ENCODE results near the gene AP1S1. TPM values are rescaled to one million over a fixed set of nuclear protein-coding genes. Genes with fewer than 3 reads are reported as not detected.

The AP1S1 gene
- total and polyA plus RNA-seq, 2 experiments from 2014 or later, result 37.4 to 198 TPM

DNA sequence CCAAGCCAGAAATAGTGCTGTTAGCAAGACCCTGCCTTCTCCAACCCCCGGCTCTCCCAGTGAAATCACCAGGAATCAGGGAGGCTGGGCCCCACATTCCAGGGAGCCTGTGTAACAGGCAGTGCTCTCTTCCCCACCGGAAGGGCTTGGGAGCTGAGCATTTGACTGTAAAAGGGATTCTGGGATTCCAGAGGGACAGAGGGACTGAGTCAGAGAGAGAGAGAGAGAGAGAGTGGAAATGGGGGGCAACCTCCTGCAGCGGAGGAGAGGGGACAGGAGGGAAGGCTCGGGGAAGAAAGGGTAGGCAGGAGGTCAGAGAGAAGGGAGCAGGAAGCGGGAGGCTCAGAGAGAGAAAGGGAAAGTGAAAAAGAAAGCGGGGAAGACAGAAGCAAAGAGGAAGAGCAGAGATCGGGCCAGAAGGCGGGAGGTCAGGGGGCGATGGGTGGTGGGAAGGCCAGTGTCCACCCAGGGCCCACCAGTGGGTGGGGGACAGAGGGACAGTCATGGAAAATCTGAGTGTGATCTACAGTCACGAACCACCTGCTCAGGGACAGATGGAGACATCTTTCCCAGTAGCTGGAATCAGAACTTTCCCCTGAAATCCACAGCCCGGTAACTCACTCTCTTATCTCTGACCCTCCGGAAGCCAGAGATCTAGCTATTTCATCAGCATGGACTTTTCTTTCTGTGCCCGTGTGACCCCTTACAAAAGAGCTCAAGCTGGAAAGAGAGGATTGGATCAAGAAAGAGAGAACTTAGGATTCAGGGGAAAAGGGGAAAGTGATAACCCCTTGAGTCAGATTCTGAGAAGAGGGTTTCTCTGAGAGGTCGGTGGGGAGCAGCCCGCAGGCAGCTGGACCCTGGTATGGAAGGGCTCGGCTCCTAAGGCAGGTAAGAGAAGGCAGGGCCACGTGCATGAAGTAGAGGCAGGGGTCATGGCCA lies 32.0 kb upstream of the AP1S1 start:
- TF ChIP-seq EZH2 (IDR thresholded peaks at IDR 0.05; ENCODE audit: insufficient read depth, poor library complexity, severe bottlenecking), result no peak
- TF ChIP-seq EZH2phosphoT487 (IDR thresholded peaks at IDR 0.05; ENCODE audit: insufficient read depth, low read depth), result no peak
- Histone ChIP-seq H3K4me2 (ENCODE audit: unreplicated experiment) (peak overlapping the region; percentile 77), H2AFZ (peak overlapping the region; percentile 25; the same call in 1 of the 2 replicates), H3K9me3 (ENCODE audit: low read depth) (no peaks in the 10 kb centered on the region), H3F3A (ENCODE audit: insufficient read depth) (peaks cover 75% of the 10 kb centered on the region), H4K20me1 (ENCODE audit: insufficient read depth) (no peaks in the 10 kb centered on the region), H3K27me3 (replicated peaks; ENCODE audit: insufficient read depth) (no peaks in the 10 kb centered on the region), H3K36me3 (ENCODE audit: low read depth) (0 out of 2 replicates have a peak, but pooled peaks cover 1% of the 10 kb centered on the region), H3K9ac (peak overlapping the region; percentile 81), H3K9me2 (ENCODE audit: insufficient read depth) (no peaks in the 10 kb centered on the region), H3K4me1 (ENCODE audit: insufficient read depth) (peaks cover 66% of the 10 kb centered on the region), H3K79me2 (ENCODE audit: insufficient read depth) (peaks cover 11% of the 10 kb centered on the region), H3K4me3 (peak overlapping the region; percentile 68), H3K27ac (peak overlapping the region; percentile 98)
- in situ Hi-C loops (cut with MboI), result no loop called here
- peak; percentile 98 for DNase-seq
- 19 to 31% methylated on average over 13 to 17 of the region's 17 CpGs for WGBS, 2 experiments (ENCODE audit: low coverage in 1 of 2, low lambda C conversion rate in 2 of 2, missing lambda C conversion rate in 2 of 2)

DNA sequence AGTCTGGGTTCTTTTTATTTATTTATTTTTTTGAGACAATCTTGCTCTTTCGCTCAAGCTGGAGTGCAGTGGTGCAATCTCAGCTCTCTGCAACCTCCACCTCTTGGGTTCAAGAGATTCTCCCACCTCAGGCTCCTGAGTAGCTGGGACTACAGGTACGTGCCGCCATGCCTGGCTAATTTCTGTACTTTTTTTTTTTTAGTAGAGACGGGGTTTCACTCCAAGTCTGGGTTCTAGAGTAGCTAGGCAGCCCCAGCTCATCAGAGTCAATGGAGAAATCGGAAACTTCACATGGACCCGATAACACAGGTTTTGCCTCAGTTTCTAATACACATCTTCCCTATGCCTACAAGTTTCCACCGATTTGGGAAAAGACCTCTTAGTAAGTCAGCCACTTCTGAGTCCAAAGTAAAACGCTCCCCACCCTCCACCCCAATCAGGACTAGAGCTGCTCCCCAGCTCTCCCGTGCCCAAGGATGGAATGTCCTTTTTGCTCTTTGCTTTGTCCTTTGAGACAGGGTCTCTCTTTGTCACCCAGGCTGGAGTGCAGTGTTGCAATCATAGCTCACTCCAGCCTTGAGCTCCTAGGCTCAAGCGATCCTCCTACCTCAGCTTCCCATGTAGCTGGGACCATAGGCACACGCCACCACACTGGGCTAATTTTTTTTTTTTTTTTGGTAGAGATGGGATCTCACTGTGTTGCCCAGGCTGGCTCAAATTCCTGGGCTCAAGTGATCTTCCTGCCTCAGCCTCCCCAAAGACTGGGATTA lies 31.2 kb upstream of the AP1S1 start:
- Histone ChIP-seq H3K27me3 (replicated peaks; ENCODE audit: insufficient read depth) (no peaks in the 10 kb centered on the region), H3K36me3 (ENCODE audit: low read depth) (peaks cover 8% of the 10 kb centered on the region; the same call in 1 of the 2 replicates), H3K79me2 (ENCODE audit: insufficient read depth) (peaks cover 19% of the 10 kb centered on the region), H3F3A (ENCODE audit: insufficient read depth) (peaks cover 77% of the 10 kb centered on the region), H3K27ac (peak overlapping the region; percentile 98), H3K4me2 (ENCODE audit: unreplicated experiment) (peak overlapping the region; percentile 77), H2AFZ (no peak overlapping the region), H3K9ac (peak overlapping the region; percentile 81), H4K20me1 (ENCODE audit: insufficient read depth) (no peaks in the 10 kb centered on the region), H3K4me3 (peak overlapping the region; percentile 68), H3K9me2 (ENCODE audit: insufficient read depth) (no peaks in the 10 kb centered on the region), H3K4me1 (ENCODE audit: insufficient read depth) (peaks cover 60% of the 10 kb centered on the region), H3K9me3 (ENCODE audit: low read depth) (no peaks in the 10 kb centered on the region)
- 97 to 98% methylated on average over 11 of the region's 11 CpGs for WGBS, 2 experiments (ENCODE audit: low coverage in 1 of 2, low lambda C conversion rate in 2 of 2, missing lambda C conversion rate in 2 of 2)
- no peak for DNase-seq
- in situ Hi-C loops (cut with MboI), result no loop called here
- TF ChIP-seq EZH2 (IDR thresholded peaks at IDR 0.05; ENCODE audit: insufficient read depth, poor library complexity, severe bottlenecking) (no peak), EZH2phosphoT487 (IDR thresholded peaks at IDR 0.05; ENCODE audit: insufficient read depth, low read depth) (no peak)

DNA sequence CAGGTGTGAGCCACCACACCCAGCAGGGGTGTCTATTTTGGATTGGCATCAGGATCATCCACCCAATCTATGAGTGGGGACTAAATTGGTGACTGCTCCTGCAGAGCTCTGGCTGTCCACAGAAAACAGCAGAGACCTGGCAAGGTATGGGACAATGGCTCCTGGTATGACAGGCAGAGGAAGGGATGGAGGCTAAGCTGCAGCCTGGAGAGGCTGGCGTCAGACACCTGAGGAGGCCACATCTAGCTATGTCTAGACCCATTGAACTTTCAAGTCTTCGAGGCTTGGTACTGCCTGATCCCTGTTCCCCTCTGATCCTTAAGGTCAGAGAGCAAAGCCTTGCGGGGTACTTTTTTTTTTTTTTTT lies 30.6 kb upstream of the AP1S1 start:
- peaks cover 78% of the 10 kb centered on the region for H3F3A ChIP-seq (ENCODE audit: insufficient read depth)
- no peak overlapping the region for H3K4me2 ChIP-seq (ENCODE audit: unreplicated experiment)
- in situ Hi-C loops (cut with MboI), result no loop called here
- H3K9ac ChIP-seq, result no peak overlapping the region; the same call in 1 of the 2 replicates
- H3K4me1 ChIP-seq (ENCODE audit: insufficient read depth), result peaks cover 56% of the 10 kb centered on the region
- peaks cover 14% of the 10 kb centered on the region; the same call in 1 of the 2 replicates for H3K36me3 ChIP-seq (ENCODE audit: low read depth)
- H3K9me2 ChIP-seq (ENCODE audit: insufficient read depth), result no peaks in the 10 kb centered on the region
- no peak for TF ChIP-seq EZH2 (IDR thresholded peaks at IDR 0.05; ENCODE audit: insufficient read depth, poor library complexity, severe bottlenecking)
- no peak for TF ChIP-seq EZH2phosphoT487 (IDR thresholded peaks at IDR 0.05; ENCODE audit: insufficient read depth, low read depth)
- H4K20me1 ChIP-seq (ENCODE audit: insufficient read depth), result no peaks in the 10 kb centered on the region
- H3K27me3 ChIP-seq (replicated peaks; ENCODE audit: insufficient read depth), result no peaks in the 10 kb centered on the region
- H3K79me2 ChIP-seq (ENCODE audit: insufficient read depth), result peaks cover 25% of the 10 kb centered on the region
- DNase-seq, result no peak
- peak overlapping the region; percentile 98 for H3K27ac ChIP-seq
- WGBS, 2 experiments (ENCODE audit: low coverage in 1 of 2, low lambda C conversion rate in 2 of 2, missing lambda C conversion rate in 2 of 2), result 96% methylated on average over 3 of the region's 3 CpGs
- no peak overlapping the region for H2AFZ ChIP-seq
- no peaks in the 10 kb centered on the region for H3K9me3 ChIP-seq (ENCODE audit: low read depth)
- H3K4me3 ChIP-seq, result no peak overlapping the region

DNA sequence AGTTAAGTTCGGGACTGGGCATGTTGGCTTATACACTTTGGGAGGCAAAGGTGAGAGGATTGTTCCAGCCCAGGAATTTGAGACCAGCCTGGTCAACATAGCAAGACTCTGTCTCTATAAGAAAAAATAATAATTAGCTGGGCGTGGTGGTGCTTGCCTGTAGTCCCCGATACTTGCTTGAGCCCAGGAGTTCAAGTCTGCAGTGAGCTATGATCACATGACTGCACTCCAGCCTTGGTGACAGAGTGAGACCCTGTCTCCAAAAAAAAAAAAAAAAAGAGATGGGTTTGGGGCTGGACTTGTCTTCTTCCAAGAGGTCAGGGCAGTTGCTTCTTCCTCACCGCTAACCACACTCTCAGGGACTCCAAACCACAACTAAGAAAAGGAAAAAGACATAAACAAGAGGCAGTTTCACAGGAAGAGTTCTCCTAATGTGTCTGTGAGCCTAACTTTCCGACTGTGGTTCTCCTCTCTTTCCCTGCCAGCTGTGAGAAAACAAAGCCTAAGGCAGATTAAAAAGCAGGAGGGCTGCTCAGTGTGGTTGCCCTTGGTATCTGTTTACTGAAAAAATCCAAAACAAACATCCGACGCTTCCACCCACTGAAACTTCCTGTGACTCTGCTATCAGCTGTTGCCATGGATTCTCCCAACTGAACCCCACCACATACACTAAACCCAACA lies 29.8 kb upstream of the AP1S1 start:
- 19 to 28% methylated on average over 7 of the region's 7 CpGs for WGBS, 2 experiments (ENCODE audit: low coverage in 1 of 2, low lambda C conversion rate in 2 of 2, missing lambda C conversion rate in 2 of 2)
- H3K9ac ChIP-seq, result peak overlapping the region; percentile 96
- no peak overlapping the region for H3K4me3 ChIP-seq
- no peak overlapping the region for H2AFZ ChIP-seq
- H3F3A ChIP-seq (ENCODE audit: insufficient read depth), result peaks cover 78% of the 10 kb centered on the region
- no peaks in the 10 kb centered on the region for H4K20me1 ChIP-seq (ENCODE audit: insufficient read depth)
- peaks cover 33% of the 10 kb centered on the region for H3K79me2 ChIP-seq (ENCODE audit: insufficient read depth)
- peak overlapping the region; percentile 44 for H3K4me2 ChIP-seq (ENCODE audit: unreplicated experiment)
- H3K27me3 ChIP-seq (replicated peaks; ENCODE audit: insufficient read depth), result no peaks in the 10 kb centered on the region
- H3K9me3 ChIP-seq (ENCODE audit: low read depth), result no peaks in the 10 kb centered on the region
- peaks cover 21% of the 10 kb centered on the region for H3K36me3 ChIP-seq (ENCODE audit: low read depth)
- peak; percentile 77; the same call in 1 of the 2 replicates for TF ChIP-seq EZH2phosphoT487 (IDR thresholded peaks at IDR 0.05; ENCODE audit: insufficient read depth, low read depth)
- no peak for TF ChIP-seq EZH2 (IDR thresholded peaks at IDR 0.05; ENCODE audit: insufficient read depth, poor library complexity, severe bottlenecking)
- peak; percentile 94 for DNase-seq
- in situ Hi-C loops (cut with MboI), result no loop called here
- peaks cover 51% of the 10 kb centered on the region for H3K4me1 ChIP-seq (ENCODE audit: insufficient read depth)
- peak overlapping the region; percentile 98 for H3K27ac ChIP-seq
- no peaks in the 10 kb centered on the region for H3K9me2 ChIP-seq (ENCODE audit: insufficient read depth)

Measured in GM23248 (cell line).